Renal cortex interstitium (tissue), 11 donors: ENCODE measurements around the gene SESTD1. TPM values are rescaled to one million over a fixed set of nuclear protein-coding genes. Genes with fewer than 3 reads are reported as not detected.

Source experiments
- DNase-seq, 11 donors: peaks; one replicate each; pipeline ENCODE4 v3.0.0-alpha.2; 2013; ENCODE audit warnings: low read depth in 9 of 11, low spot score in 4 of 11; ENCODE audit errors: extremely low read depth in 1 of 11
- polyA plus RNA-seq, 3 donors: library from polyadenylated mRNA; unstranded; fragments of 120-200 nt; gene quantifications; one replicate each; pipeline ENCODE4 v1.2.1, GENCODE V29; 2013; ENCODE audit not compliant: insufficient read length in 3 of 3

The SESTD1 gene
- polyA plus RNA-seq, 3 donors = 67.2 to 74.9 (median 74.1) TPM

DNA sequence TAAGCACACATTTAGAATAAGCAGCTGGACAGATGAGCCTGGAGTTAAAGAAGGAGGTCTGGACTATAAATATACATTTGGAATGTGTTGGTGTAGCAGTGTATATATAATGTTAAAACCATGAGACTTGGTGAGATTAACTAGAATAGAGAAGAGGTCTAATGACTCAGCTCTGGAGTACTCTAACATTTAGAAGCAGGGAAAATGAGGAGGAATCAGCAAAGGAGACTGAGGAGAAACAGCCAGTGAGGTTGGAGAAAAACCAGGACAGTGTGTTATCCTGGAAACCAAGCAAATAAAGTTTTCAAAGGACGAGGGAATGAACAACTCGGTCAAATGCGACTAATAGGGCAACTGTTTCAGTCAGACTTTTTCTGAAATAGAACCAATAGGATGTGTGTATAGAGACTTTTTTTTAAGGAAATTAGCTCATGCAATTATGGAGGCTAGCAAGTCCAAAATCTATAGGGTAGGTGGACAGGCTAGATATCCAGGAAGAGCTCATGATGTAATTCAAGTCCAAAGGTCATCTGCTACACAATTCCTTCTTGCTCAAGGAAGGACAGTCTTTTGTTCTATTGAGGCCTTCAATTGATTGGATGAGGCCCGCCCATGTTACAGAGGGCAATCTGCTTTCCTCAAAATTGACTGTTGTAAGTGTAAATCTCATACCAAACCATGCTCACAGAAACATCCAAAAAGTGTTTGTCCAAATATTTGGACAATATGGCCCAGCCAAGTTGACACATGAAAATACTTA lies 10.8 kb upstream of the SESTD1 start:
- no peak for DNase-seq

DNA sequence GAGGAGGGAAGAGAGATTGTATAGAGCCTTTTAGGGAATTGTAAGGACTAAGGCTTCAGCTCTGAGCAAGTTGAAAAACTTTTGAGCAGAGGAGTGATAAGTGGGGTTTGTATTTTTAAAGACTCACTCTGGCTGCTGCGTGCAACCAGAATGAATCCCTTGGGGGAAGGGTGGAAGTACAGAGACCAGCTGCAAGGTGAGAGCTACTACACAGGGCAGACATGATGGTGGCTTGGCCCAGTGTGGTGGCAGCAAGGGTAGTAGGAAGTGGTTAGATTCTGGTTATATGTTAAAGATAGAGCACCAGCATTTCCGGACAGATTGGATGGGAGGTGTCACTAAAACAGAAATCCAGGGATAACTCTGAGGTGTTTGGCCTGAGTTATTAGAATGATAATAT lies 10.1 kb upstream of the SESTD1 start:
- no peak for DNase-seq

DNA sequence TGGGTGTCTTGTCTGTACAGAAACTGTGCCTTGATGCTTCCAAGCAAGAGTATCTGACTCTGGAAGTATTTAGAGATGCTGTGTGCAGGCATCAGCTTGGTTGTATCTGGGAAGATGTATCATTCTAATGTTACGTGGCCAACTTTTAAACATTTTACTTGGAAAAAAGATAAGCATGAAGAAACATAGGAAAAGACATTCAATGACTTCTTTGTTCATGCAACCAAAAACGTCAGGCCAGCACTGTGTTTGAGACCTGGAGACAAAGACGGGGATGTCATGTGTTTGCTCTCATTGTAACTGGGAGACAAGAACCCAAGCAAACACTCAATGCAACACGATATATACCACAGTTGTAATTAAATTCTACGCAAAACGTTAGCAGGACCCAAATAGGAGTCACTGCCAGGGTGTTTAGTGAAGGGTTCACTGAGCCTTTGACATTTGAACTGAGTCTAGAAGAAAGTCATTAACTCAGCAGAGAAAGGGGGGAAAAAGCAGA lies 8.9 kb upstream of the SESTD1 start:
- DNase-seq = peak in 2 of 11 donors; percentile 26 to 34

DNA sequence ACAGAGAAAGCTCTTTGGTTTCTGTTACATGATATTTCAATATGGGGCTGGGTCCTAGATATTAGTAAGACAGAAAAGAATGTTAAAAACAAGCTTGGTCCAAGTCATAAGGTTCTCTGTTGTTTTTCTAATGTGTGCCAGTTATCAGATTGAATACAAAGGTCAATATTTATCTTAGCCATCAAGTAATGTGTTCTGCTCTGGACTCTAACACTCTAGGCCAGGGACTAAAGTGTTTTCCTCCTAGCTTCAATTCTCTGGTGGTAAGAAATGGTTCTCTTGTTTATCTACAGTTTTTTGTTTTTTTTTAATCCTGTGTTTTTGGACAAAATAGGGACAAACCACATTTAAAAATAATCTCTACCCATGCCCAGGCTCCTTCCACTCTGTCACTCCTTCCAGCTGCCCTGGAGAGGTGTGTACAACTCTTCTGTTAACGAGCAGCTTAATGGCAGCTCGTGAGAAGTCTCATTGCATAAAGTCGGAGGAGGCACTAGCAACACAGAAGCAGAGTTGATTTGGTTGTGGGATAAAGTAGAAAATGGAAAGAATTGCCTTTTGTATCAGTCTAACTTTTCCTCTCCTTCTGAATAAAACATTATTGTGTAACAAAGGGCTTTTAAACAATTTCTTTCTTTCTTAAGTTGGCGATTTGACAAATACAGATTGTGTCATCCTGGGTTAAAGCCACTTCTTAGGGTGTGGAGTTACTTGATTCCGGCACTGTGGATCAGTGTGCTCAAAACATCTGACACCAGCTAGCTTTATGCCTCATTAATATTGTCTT lies 8.0 kb upstream of the SESTD1 start:
- peak in 1 of 11 donors; percentile 15 for DNase-seq

DNA sequence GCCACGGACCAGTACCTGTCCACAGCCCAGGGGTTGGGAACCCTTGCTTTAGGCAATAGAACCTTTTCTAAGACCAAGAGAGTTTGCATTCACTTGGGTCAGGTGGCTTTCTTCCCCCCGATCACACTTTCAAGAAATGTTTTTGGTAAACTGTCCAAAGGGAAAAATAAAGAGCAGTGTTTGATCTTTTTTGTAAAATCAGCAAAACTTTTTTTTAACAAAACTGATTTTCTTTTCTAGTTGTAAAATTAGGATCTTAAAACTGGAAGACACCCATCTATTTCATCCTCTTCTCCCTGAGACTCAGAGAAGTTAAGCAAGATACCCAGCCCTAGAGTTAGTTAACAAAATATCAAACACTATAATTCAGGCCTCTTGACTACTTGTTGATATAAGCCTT lies 6.1 kb upstream of the SESTD1 start:
- no peak for DNase-seq

DNA sequence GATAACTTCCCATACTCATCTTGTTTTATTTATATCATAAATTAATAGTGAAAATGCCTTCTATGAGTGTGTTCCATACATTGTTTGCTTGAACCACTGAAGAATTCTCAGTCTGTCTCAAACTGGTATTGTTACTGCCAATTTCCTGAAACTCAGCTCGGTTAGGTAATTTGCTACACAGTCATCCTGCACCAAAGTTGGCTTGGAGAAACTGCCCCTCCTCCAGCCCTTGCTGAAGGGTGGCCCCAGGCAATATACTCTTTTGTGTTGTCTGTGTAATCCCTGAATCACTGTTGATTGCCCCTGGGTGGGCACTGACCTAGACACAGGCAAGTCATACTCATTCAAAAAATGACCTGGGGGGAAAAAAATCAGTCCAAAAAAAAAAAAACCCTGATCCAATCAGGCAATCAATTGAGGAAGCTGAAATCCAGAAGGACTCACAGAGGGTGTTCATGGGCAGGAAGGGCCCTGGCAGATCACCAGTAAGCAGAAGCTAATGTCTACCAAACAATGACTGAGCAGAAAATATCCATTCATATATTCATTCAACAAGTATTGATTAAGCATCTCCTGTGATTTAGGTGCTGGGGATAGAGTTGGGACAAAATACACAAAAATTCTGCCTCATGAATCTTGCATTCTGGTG lies 3.8 kb upstream of the SESTD1 start:
- DNase-seq = no peak

DNA sequence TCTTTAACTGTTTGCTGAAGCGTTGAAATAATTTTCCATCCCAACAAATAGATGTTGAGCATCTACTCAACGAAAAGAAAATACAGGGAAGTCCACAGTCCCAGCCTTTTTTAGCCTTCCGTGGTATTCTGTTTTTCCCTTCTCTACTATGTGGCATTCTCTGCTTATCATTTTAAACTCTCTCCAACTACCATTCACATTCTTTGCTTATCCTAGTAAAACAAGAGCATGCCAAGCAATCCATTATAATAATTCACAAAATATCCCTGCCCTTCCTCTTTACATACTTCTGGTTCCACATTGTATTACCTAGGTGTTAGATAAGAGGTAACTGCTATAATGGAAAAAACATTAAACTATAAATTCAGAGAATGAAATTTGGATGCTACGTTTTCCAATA lies 1.6 kb upstream of the SESTD1 start:
- DNase-seq = no peak

DNA sequence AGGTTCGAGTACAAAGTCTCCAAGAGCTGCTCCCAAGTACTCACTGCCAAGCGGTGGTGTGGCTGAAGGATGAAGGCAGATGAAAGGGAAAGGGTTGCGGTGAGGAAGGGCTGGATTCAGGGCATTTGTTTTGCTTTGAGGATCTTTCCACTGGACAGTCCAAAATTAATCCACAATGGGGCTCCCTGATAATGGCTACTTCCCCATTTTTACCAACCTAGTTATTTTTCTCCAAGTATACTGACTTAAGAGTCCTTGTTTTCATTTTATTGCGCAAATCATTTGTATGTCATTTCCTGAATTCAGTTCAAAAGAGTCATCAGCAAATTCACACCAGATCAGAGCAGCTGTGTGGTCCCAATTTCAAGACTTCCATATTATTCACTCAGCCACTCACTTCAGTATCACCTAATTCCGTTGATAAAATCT lies 464 bp upstream of the SESTD1 start:
- DNase-seq = no peak

DNA sequence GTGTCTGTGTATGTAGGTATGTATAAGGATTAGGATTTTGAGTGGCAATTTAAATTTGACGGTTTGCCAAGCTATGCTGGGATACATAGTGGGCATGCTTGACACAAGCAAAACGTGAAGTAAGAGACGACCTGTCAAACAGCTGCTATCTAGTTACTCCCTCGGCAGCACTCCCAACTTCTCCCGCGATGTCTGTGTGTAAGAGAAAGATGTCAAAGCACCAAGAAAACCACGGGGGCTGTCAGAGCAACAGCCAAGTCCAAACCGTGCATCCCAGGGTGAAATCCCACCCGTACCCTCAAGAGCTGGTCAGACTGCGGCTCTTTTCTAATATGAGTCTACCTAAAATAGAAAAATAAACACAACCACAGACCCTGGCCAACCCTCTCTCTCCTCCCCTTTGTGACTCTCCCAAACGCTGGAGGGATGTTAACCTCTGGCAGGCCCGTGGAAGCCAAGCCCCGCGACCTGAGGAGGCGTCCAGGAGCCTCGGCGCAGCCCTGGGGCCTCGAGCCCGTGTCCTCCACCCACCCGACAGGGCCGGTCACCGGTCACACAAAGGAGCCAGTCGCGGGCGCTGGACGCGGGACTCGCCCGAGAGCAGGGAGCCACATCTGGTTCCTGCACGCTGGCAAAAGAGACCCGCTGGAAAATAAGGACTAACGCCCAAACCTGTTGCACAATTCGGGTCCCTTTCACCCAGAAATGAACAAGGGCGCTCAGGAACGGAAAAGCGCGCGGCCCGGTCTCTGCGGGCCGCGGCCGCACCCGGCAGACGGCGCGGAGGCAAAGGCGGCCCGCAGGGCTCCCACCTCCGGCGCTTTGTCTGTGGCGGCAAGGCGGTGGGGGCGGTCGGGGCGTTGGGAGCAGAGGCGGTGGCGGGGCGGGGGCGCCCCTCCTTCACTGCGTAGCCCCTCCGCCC lies 925 bp downstream of the SESTD1 start:
- DNase-seq = peak in 6 of 11 donors; percentile 20 to 46 (median 44)

DNA sequence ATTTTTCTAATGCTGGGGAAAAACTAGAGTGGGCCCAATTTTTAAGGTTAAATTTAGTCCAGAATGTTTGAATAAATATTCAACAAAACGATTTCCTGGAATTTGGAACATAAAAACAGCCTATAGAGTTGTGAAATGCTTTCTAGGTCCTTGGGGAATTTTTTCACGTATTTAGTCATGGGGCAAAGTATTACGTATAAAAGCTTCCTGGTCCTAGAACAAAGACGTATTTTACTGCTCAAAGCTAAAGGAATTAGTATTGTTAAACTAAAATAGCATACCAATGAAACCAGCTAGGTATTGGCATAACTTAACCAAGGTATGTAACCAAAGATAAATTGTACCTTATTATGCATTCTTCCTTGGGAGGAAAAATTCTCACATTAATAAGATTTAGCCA lies 1.6 kb downstream of the SESTD1 start:
- DNase-seq = no peak

DNA sequence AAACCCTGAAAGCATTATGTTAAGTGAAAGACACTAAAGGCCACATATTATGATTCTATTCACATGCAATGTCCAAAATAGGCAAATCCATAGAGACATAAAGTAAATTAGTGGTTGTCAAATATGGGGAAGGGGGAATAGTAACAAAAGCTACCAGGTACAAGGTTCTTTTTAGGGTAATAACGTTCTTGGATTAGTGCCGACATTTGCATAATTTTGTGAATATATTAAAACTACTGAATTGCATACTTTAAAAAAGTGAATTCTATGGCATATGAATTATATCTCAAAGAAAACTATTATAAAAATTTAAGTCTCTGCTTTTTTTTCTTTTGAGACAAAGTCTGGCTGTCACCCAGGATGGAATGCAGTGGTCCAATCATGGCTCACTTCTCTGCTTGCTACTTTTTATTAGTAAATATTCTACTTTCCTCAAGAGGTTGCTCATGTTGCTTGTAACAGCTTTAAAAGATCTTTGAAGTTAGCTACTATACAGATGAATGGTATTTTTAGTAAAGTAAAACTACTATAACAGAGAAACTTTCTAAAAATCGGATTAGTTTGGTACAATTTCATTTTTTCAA lies 2.5 kb downstream of the SESTD1 start:
- DNase-seq = no peak

DNA sequence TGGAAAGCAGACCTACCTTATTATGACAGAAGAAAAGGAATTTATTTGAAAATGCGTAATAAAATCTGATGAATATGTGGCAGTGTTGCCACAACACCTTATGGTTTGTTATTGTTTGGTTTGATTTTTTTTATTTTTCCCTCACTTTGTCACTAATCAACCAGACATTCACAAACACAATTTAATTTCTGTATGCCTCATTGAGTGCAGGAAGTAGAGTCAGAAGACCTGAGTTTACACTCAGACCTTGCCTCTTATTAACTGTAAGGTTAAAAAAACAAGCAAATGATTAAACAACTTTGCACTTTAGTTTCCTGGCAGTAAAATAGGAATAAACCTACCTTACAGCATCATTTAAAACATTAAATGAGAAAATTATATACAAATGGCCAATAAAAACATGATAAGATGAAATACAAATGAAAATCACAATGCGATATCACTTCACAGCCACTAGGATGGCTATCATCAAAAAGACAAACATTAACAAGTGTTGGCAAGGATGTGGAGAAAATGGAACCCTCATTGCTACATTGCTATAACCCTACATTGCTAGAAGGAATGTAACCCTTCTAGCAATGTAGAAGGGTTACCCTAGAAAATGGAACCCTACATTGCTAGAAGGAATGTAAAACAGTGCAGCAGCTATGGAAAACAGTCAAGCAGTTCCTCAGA lies 3.3 kb downstream of the SESTD1 start:
- no peak for DNase-seq

DNA sequence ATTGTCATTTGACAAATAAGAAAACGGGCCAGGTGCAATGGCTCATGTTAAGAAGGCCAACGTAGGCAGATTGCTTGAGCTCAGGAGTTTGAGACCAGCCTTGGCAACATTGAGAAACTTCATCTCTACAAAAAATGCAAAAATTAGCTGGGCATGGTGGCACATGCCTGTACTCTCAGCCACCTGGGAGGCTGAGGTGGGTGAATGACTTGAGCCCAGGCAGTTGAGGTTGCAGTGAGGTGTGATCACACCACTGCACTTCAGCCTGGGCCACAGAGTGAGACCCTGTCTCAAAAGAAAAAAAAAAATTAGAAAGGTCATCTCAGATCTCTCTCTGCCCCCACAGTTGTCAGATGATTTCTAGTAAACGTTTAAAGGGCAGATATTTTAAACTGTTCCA lies 4.4 kb downstream of the SESTD1 start:
- DNase-seq = no peak

DNA sequence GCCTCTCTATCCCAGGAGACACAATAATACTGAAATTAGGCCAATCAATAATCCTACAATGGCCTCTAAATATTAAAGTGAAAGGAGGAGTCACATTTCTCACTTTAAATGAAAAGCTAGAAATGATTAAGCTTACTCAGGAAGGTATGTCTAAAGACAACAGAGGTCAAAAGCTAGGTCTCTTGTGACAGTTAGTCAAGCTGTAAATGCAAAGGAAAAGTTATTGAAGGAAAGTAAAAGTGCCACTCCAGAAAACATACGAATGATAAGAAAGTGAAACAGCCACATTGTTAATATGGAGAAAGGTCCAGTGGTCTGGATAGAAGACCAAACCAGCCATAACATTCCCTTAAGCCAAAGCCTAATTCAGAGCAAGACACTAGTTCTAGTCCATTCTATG lies 9.5 kb downstream of the SESTD1 start:
- DNase-seq = no peak

DNA sequence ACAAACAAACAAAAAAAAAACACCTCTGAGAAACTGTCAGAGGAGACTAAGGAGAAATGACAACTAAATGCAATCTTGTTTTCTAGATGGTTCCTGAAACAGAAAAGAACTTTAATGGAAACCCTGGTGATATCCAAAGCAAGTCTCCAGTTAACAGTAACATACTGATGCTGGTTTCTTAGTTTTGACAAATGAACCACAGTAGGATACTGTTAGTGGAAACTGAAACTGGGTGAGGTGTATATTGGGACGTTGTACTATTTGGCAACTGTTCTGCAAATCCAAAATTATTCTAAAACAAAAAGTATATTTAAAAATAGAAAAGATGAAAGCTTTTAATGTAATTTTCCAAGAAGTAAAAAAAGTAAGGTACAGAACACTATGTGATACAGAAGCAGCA lies 11.4 kb downstream of the SESTD1 start:
- DNase-seq = no peak

DNA sequence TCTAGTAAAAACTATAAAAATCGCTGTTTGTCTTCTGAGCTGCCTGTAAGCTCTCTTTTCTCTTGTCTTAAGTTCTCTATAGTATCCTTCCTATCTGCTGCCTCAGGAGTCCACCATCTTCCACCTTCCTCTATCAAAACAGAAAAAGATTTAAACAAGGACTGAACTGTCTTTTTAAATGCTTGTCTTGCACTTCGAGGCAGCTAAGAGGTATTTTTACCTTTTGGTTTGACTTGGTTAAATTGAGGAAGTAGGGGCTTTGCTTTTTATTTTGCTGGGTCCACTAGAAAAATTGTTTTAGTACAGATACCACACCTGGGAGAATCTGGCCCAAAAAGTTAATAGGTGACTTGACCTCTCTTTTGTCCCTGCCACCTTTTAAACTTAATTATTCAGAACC lies 12.2 kb downstream of the SESTD1 start:
- no peak for DNase-seq

DNA sequence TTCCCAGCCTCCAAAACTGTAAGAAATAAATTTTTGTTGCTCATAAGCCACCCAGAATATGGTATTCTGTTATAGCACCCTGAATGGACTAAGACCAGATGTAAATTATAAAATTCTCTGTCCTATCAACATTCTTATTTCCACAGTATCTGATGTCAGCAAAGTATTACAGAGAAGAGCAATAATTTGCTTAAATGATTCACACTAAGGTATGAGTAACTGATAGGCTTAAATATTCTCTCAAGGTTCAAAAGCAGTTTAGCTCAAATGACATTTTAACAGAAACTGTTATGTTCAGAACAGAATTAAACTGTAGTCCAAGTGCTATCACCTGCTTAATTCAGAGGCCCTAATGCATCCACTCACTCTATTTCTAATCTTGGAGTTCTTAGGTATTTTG lies 12.8 kb downstream of the SESTD1 start:
- no peak for DNase-seq
